GM12878 (cell line): ENCODE results near the gene TRNT1. TPM values are rescaled to one million over a fixed set of nuclear protein-coding genes. Genes with fewer than 3 reads are reported as not detected.
A peak's percentile ranks its signal among the peaks of the same experiment; 100 is the strongest.

Experiments used
- ASH2L ChIP-seq: fragments of 300-600, 200-600 bp; sonication (generic); IDR thresholded peaks from 2 replicates; pipeline ENCODE4 v1.6.1; 2017; ENCODE audit warnings: low read depth, mild to moderate bottlenecking, borderline replicate concordance
- CBX3 ChIP-seq: fragments of 200-600 bp; sonication (generic); IDR thresholded peaks from 2 replicates; pipeline ENCODE4 v1.6.1; 2016; ENCODE audit warnings: low read depth, borderline replicate concordance
- CHD2 ChIP-seq: IDR thresholded peaks from 2 replicates; pipeline ENCODE4 v1.6.1; 2011; ENCODE audit warnings: low read depth, low read length, improper control_type of control experiment, borderline replicate concordance
- CUX1 ChIP-seq: IDR thresholded peaks from 2 replicates; pipeline ENCODE4 v1.6.1; 2012; ENCODE audit warnings: improper control_type of control experiment, low read depth, low read length; ENCODE audit not compliant: insufficient replicate concordance
- GATAD2B ChIP-seq: fragments of 450-650 bp; conservative IDR thresholded peaks from 2 replicates; pipeline ENCODE4 v1.6.1; 2017; ENCODE audit warnings: low read depth, mild to moderate bottlenecking, moderate library complexity
- IKZF1 ChIP-seq: fragments of 450-650 bp; conservative IDR thresholded peaks from 2 replicates; pipeline ENCODE4 v1.6.1; 2017; ENCODE audit warnings: antibody characterized with exemption, mild to moderate bottlenecking
- LARP7 ChIP-seq: fragments of 450-650 bp; IDR thresholded peaks from 2 replicates; pipeline ENCODE4 v1.6.1; 2017; ENCODE audit warnings: mild to moderate bottlenecking
- MEF2A ChIP-seq: IDR thresholded peaks from 2 replicates; pipeline ENCODE4 v1.6.1; 2011; ENCODE audit warnings: low read depth, mild to moderate bottlenecking, low read length, moderate library complexity; ENCODE audit not compliant: insufficient read depth
- NFYB ChIP-seq: IDR thresholded peaks from 2 replicates; pipeline ENCODE4 v1.6.1; 2011; ENCODE audit warnings: low read depth, mild to moderate bottlenecking, low read length, improper control_type of control experiment, moderate library complexity; ENCODE audit not compliant: insufficient read depth
- PAX5 ChIP-seq: IDR thresholded peaks from 2 replicates; pipeline ENCODE4 v1.6.1; 2011; ENCODE audit warnings: low read depth, low read length, borderline replicate concordance
- POU2F2 ChIP-seq: IDR thresholded peaks from 3 replicates; pipeline ENCODE4 v1.6.1; 2011; ENCODE audit warnings: low read depth, mild to moderate bottlenecking, low read length, borderline replicate concordance
- RAD51 ChIP-seq: fragments of 450-650 bp; IDR thresholded peaks from 2 replicates; pipeline ENCODE4 v1.6.1; 2016; ENCODE audit warnings: moderate library complexity, mild to moderate bottlenecking, inconsistent platforms
- SIX5 ChIP-seq: IDR thresholded peaks from 2 replicates; pipeline ENCODE4 v1.6.1; 2011; ENCODE audit warnings: mild to moderate bottlenecking, low read depth, low read length, moderate library complexity; ENCODE audit not compliant: severe bottlenecking
- SMAD5 ChIP-seq: IDR thresholded peaks from 2 replicates; pipeline ENCODE4 v1.6.1; 2016; ENCODE audit warnings: antibody characterized with exemption, low read depth
- SMC3 ChIP-seq: IDR thresholded peaks from 2 replicates; pipeline ENCODE4 v1.6.1; 2011; ENCODE audit warnings: low read length, improper control_type of control experiment, borderline replicate concordance
- SRF ChIP-seq, 2 experiments: IDR thresholded peaks; 2 replicates each; pipeline ENCODE4 v1.6.1; 2011; ENCODE audit warnings: low read depth in 2 of 2, low read length in 2 of 2, mild to moderate bottlenecking in 1 of 2, moderate library complexity in 1 of 2
- SUZ12 ChIP-seq: fragments of 200-600 bp; sonication (generic); IDR thresholded peaks from one replicate; pipeline ENCODE4 v1.6.1; 2018; ENCODE audit warnings: antibody characterized with exemption, mild to moderate bottlenecking; ENCODE audit not compliant: unreplicated experiment
- YY1 ChIP-seq: IDR thresholded peaks from 2 replicates; pipeline ENCODE4 v1.6.1; 2011; ENCODE audit warnings: low read depth, mild to moderate bottlenecking, low read length
- ZNF207 ChIP-seq: fragments of 450-650 bp; IDR thresholded peaks from 2 replicates; pipeline ENCODE4 v1.6.1; 2014; ENCODE audit warnings: antibody characterized with exemption, mild to moderate bottlenecking, borderline replicate concordance
- ZNF217 ChIP-seq: fragments of 450-650 bp; IDR thresholded peaks from 2 replicates; pipeline ENCODE4 v1.6.1; 2017; ENCODE audit warnings: antibody characterized with exemption, mild to moderate bottlenecking
- ZNF24 ChIP-seq: fragments of 450-650 bp; IDR thresholded peaks from 2 replicates; pipeline ENCODE4 v1.6.1; 2017; ENCODE audit warnings: antibody characterized with exemption, mild to moderate bottlenecking
- ZNF592 ChIP-seq: fragments of 450-650 bp; IDR thresholded peaks from 2 replicates; pipeline ENCODE4 v1.6.1; 2017; ENCODE audit warnings: mild to moderate bottlenecking, moderate library complexity
- polyA plus RNA-seq, 11 experiments: library from polyadenylated mRNA; depleted of rRNA in 4 of 11; unstranded in 6 of 11; stranded (reverse) in 5 of 11; fragments of >200 nt; fragmentation: Nextera tagmentation in 4 of 11; fragmentation: Illumina TruSeq in 1 of 11; extraction: Ambion mirVana in 4 of 11; extraction: Trizol in 1 of 11; gene quantifications; 1 replicate in 1 of 11; 2 replicates in 10 of 11; pipeline versions ENCODE4 v1.2.1 to v1.2.3, GENCODE V29; 2011 to 2016; ENCODE audit warnings: inconsistent platforms in 2 of 11, missing spikeins in 2 of 11, low read depth in 1 of 11
- total RNA-seq, 4 experiments: library from RNA; depleted of rRNA in 3 of 4; stranded (reverse); fragments of >200 nt in 3 of 4; fragmentation: Illumina TruSeq in 1 of 4; extraction: Trizol in 1 of 4; gene quantifications; 2 replicates each; pipeline versions ENCODE4 v1.2.1 to v1.2.3, GENCODE V29; 2013 to 2021

Gene TRNT1
- total and polyA plus RNA-seq, 10 of the 15 experiments (the other 5 are each of a cell fraction or from before 2014, with no cell fraction given): 28.6 to 54.9 (median 36.6) TPM

GRCh38 chr3:3179407-3180094, 52.8 kb downstream of the TRNT1 start, which contains the start of gene CRBN (continued):
- TF ChIP-seq CUX1 (no peak), PAX5 (peak; percentile 46; the same call in 1 of the 2 replicates), SIX5 (peak; percentile 38), SMC3 (peak; percentile 65), ZNF24 (peak; percentile 59; the same call in 1 of the 2 replicates), ZNF592 (peak; percentile 73; the same call in 1 of the 2 replicates), CHD2 (peak; percentile 57; the same call in 1 of the 2 replicates), GATAD2B (peak; percentile 69; the same call in 1 of the 2 replicates), ZNF207 (peak; percentile 94), RAD51 (no peak), NFYB (no peak), CBX3 (no peak), SUZ12 (no peak), IKZF1 (peak; percentile 91), MEF2A (0 out of 2 replicates have a peak, but pooled peaks have one; percentile 54), SRF (IDR thresholded peaks at IDR 0.05; ENCODE audit: low read depth in 2 of 2, low read length in 2 of 2) (peak in 1 of 2 experiments; percentile 56; a peak in 1 of 4 replicates), YY1 (peak; percentile 99), SMAD5 (peak; percentile 79), POU2F2 (peak; percentile 53; the same call in 1 of the 3 replicates), ZNF217 (no peak), LARP7 (peak; percentile 89; the same call in 1 of the 2 replicates), ASH2L (no peak)
